Transverse colon (tissue), 4 donors: ENCODE measurements around the gene ABCA6.

ENCODE experiments used
- CTCF ChIP-seq, 5 experiments: fragments of 200-600 bp in 3 of 5; fragments of 450-650 bp in 2 of 5; sonication (generic) in 3 of 5; IDR thresholded peaks; 1 replicate in 2 of 5; 2 replicates in 3 of 5; pipeline ENCODE4 v1.5.1; 2016 to 2017; ENCODE audit warnings: antibody characterized with exemption in 5 of 5, inconsistent platforms in 3 of 5, mild to moderate bottlenecking in 2 of 5, moderate library complexity in 1 of 5
- EP300 ChIP-seq: sonication (generic); formaldehyde crosslinking; IDR thresholded peaks from one replicate; pipeline ENCODE4 v1.6.1; 2017; ENCODE audit warnings: antibody characterized with exemption, low read depth
- POLR2A ChIP-seq: fragments of 450-650 bp; IDR thresholded peaks from one replicate; pipeline ENCODE4 v1.6.1; 2016; ENCODE audit warnings: antibody characterized with exemption, mild to moderate bottlenecking, moderate library complexity
- POLR2AphosphoS5 ChIP-seq, 3 donors: sonication (generic); formaldehyde crosslinking; IDR thresholded peaks; one replicate each; pipeline ENCODE4 v1.6.1; 2016; ENCODE audit warnings: antibody characterized with exemption in 3 of 3

GRCh38 chr17:69030169-69030568, 111.5 kb downstream of the ABCA6 start:
- TF ChIP-seq CTCF (IDR thresholded peaks at IDR 0.05), result no peak
- TF ChIP-seq POLR2AphosphoS5 (IDR thresholded peaks at IDR 0.05), result no peak
- no peak for TF ChIP-seq POLR2A
- no peak for TF ChIP-seq EP300
